A549 treated with dexamethasone at 1 μM for 4 hours (cell line): ENCODE results near the gene IL37. TPM values are rescaled to one million over a fixed set of nuclear protein-coding genes. Genes with fewer than 3 reads are reported as not detected.

Source experiments
- total RNA-seq: library from RNA; stranded (reverse); fragments of 200-300 nt; extraction: Qiagen RNA extraction; gene quantifications from 5 replicates; pipeline ENCODE4 v1.2.3, GENCODE V29; 2022

IL37 gene, protein sequence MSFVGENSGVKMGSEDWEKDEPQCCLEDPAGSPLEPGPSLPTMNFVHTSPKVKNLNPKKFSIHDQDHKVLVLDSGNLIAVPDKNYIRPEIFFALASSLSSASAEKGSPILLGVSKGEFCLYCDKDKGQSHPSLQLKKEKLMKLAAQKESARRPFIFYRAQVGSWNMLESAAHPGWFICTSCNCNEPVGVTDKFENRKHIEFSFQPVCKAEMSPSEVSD
- total RNA-seq, result 0.23 TPM in 1 of 5 replicates, not detected in the others

DNA sequence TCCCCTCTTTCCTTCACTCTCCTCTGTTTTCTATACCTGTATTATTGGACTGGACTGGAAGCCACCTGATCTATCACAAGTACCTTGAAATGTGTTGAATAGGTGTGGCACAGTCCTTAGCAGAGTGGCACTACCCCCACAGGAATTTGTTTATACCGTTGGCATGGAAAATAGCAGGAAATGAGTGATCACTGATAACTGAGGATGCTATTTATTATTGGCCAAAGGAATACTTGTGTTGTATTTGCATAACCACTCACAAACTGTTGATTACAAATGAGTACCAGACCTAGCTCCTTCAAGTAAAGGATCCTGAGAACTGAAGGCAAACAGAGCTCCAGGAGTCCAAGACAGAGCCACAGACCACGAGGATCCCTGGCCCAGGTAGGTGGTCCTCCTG, at the start of gene IL37:
Gene IL37 (plus strand): TSS at position 301 of the 400 bp plus-strand sequence. CDS start 1,848 bp downstream, outside the sequence.

Other genes with a start within 250 kb of the IL37 start
- 0.05 TPM in 1 of 5 replicates, not detected in the others for gene NT5DC4, start 190.1 kb upstream of the IL37 start, total RNA-seq
- gene CKAP2L, start 146.6 kb upstream of the IL37 start, total RNA-seq, result 12.4 to 16.9 TPM (median 16.7 TPM) in 5 replicates
- 0.18 to 0.50 TPM (median 0.29 TPM) in 5 replicates for gene IL1A, start 126.7 kb upstream of the IL37 start, total RNA-seq
- gene IL1B, start 74.4 kb upstream of the IL37 start, total RNA-seq, result 0.11 to 0.27 TPM (median 0.16 TPM) in 4 of 5 replicates, not detected in the other
- gene IL36G, start 66.8 kb downstream of the IL37 start, total RNA-seq, result not detected in 5 replicates
- gene IL36A, start 94.3 kb downstream of the IL37 start, total RNA-seq, result not detected in 5 replicates
- gene IL36B, start 141.7 kb downstream of the IL37 start, total RNA-seq, result 0.09 to 0.28 TPM (median 0.13 TPM) in 3 of 5 replicates, not detected in the others
- 0.03 to 0.12 TPM in 2 of 5 replicates, not detected in the others for gene IL36RN, start 148.0 kb downstream of the IL37 start, total RNA-seq
- gene IL1F10, start 156.8 kb downstream of the IL37 start, total RNA-seq, result not detected in 5 replicates
- 0.30 to 0.54 TPM (median 0.37 TPM) in 5 replicates for gene IL1RN, start 216.4 kb downstream of the IL37 start, total RNA-seq